HL-60/S4 treated with retinoic acid at 250 ng/mL for 4 days and 3 days (cell line): Measurements from ENCODE around the gene CNPY3.

Experiments used
- in situ Hi-C: fragments of 300-500 bp; cut with MboI; formaldehyde crosslinking; loops from 2 replicates; pipeline ENCODE4 v1.7.0; 2022; ENCODE audit warnings: low sequenced_read_pairs

Gene CNPY3

DNA sequence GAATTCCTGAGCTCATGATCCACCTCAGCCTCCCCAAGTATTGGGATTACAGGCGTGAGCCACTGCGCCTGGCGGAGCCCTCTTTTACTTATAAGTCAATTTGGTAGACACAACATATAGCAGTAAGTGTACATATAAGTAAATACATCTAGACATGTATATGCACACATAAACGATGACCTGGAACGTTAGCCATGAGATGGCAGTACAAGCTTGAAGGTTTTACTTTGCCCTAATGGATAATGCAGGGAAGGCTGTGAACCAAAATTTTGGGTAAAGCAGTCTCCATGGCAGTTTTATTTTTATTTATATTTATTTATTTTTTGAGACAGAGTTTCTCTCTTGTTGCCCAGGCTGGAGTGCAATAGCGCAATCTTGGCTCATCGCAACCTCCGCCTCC, 28.8 kb downstream of the CNPY3 start:
- in situ Hi-C loops = no loop called here

- in situ Hi-C loops = no loop called here
Measured at GRCh38 chr6:42959917-42960242, 30.6 kb downstream of the CNPY3 start.

DNA sequence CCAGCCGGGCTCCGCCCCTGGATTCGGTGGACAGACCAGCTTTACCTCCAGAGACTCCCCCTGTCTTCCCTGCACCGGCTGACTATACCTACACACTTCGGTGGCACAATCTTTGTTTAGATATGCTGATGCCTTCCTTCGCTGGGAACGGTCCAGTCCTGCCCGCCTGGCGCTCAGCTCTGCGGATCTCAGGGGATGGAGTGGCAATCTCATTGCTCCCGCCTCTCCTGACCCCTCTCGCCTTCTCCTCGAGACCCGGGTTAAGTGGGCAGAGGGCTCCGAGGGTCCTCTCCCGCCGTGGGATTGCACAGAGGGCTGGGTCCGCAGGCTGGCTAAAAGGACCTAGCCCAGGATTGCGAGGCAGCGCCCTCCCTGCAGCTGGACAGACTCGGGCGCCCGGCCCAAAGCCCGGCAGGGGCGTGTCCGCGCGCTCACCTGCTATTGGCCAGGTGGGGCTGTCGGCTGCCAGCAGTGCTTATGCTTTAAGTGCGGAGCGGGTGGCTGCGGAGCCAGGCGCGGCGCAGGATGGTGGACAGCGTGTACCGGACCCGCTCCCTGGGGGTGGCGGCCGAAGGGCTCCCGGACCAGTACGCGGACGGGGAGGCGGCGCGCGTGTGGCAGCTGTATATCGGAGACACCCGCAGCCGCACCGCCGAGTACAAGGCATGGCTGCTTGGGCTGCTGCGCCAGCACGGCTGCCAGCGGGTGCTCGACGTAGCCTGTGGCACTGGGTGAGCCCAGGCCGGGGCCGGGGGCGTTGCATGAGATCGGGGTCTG, 31.2 kb downstream of the CNPY3 start, which contains the start of gene GNMT:
Gene GNMT, plus strand, starts transcription at position 512 of the 777 bp plus-strand sequence. Its CDS starts 14 bp downstream, at position 526.
- in situ Hi-C loops = no loop called here

GRCh38 chr6:42961020-42961470, 31.8 kb downstream of the CNPY3 start:
- in situ Hi-C loops = no loop called here

- in situ Hi-C loops = no loop called here
Measured at GRCh38 chr6:42962096-42962495, 32.8 kb downstream of the CNPY3 start.

DNA sequence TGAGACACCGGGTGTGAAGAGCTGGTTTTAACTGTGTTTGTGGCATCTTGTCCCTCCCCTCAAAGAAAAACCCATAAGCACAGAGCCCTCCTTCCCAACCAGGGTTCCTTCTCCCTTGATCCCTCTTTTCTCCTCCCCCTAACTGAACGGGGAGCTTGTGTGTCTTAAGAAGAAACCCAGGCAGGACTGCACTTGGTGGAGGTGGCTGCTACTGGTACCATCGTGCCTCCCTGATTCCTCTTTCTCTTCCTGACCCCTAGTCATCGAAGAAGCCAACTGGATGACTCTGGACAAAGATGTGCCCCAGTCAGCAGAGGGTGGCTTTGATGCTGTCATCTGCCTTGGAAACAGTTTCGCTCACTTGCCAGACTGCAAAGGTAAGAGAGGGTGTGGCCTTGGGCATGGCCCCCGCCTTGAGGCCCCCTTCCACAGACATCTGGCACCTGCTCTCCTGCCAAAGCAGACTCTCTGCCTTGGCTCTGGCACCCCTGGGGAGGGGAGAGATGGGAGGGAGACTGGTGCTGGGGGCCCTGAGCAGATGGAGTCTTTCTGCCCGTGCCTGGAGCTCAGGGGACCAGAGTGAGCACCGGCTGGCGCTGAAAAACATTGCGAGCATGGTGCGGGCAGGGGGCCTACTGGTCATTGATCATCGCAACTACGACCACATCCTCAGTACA, 33.4 kb downstream of the CNPY3 start:
- in situ Hi-C loops = no loop called here

- in situ Hi-C loops = no loop called here
Measured at GRCh38 chr6:42963179-42963854, 34.0 kb downstream of the CNPY3 start.

DNA sequence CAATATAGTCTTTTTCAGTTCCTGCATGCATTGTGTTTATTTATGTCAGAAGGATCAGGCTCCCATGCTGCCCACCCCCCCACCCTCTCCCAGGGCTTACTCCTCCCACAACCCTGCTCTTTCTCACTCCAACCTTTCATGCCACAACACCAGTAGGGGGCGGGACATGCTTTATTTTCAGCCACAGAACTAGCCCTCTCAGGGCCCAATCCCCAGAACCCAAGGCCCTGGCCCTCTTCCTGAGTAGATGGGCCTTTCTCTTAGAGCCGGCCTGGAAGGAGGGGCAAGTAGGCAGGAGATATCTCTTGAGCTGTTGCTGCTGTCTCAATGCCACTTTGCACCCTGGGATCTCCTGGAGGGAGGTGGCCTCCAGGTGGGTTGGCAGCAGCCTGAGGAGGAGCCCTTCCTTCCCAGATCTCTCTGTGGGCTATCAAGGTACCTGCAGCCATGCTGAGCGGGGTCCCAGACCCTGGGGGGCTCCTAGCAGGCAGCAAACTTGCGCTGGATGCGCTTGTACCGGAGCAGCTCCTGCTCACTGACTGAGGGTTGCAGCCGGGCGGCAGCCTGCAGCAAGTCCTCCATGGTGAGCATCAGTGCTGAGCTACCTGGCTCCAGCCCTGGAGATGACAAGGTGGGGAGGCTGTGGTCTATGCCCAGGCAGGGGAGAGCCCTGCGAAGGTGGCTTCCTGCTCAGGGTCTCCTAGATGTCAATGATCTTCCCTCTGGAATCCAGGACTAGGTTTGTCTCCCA, 34.8 kb downstream of the CNPY3 start:
- in situ Hi-C loops = no loop called here

- in situ Hi-C loops = no loop called here
Measured at GRCh38 chr6:42966571-42966970, 37.3 kb downstream of the CNPY3 start.

GRCh38 chr6:42967228-42967627, 37.9 kb downstream of the CNPY3 start:
- in situ Hi-C loops = no loop called here

GRCh38 chr6:42968126-42968701, 38.9 kb downstream of the CNPY3 start:
- in situ Hi-C loops = no loop called here

GRCh38 chr6:42968783-42969182, 39.5 kb downstream of the CNPY3 start:
- in situ Hi-C loops = no loop called here

DNA sequence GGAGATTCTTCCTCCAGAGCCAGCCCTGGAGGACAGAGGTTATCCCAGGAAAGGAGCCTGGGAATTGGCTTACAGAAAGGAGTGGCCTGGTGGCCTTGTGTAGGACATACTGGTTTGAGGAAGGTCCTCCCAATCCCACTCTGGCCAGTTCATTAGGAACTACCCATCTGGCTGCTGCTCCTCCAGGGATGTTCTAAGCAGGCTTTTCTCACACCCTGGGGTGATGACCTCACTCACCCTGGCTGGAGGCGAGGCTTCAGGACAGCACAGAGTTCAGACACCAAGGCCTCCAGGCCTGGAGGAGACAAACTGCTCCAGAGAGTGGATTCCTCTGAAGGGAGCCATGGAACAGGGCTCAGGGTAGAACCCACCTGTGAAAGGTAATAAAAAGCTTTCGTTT, 40.2 kb downstream of the CNPY3 start:
- in situ Hi-C loops = no loop called here

- in situ Hi-C loops = no loop called here
Measured at GRCh38 chr6:42969934-42970333, 40.7 kb downstream of the CNPY3 start.

DNA sequence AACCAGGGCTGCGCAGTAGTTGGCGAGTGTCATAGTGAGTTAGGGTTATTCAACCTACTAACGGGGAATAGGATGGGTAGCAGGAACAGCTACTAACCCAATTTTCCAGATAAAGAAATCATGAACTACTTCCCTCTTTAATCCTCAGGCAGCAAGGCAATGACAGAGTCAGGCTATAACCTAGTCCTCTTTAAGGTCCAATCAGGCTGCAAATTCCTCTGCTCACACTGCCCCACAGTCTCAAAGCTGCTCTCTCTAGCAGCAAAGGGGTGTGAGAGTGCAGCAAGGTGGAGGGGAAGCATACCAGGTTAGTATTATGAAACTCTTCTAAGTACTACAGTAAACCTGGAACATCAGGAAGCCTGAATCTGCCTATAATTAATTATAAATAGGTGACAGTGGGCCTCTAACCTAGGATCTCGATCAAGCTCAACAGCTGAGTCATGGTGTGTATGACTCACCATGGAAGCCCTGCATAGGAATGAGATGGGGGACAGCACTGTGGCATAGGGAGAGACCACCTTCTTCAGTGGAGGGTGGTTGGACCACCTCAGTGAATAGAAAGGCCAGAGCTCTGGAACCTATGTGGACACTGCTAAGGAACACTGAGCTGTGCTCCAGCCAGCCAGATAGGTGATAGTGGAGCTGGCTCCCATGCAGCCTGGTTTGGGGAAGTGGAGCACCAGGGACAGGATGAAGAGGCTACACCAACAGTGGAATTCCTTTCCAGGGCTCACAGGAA, 41.8 kb downstream of the CNPY3 start:
- in situ Hi-C loops = no loop called here

DNA sequence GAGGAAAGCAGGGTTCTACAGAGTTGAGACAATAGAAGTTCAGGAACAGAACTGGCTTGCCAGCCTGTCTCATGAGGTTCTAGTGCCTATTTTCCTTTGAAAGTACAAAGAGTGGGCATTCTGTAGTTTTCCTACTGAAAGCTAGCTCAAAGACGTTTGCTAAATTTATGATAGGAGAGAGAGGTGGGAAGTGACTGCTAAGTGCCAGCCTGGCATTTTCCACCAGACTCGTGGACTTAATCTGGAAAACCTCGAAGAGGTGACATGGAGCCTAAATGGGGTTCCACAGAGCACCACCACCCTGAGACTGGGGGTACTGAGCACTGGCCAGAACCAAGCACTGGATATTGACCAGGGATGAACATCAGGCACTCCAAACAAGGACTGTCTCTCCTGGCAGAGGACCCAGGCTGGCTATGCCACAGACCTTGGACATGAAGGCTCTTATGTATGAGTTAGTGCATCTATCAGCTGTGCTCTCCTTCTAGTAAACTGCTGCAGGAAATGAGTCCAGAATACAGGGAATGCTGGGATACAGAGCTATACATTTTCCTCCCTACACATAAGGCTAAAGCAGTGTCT, 42.6 kb downstream of the CNPY3 start:
- in situ Hi-C loops = no loop called here

GRCh38 chr6:42973926-42974325, 44.6 kb downstream of the CNPY3 start:
- in situ Hi-C loops = no loop called here

DNA sequence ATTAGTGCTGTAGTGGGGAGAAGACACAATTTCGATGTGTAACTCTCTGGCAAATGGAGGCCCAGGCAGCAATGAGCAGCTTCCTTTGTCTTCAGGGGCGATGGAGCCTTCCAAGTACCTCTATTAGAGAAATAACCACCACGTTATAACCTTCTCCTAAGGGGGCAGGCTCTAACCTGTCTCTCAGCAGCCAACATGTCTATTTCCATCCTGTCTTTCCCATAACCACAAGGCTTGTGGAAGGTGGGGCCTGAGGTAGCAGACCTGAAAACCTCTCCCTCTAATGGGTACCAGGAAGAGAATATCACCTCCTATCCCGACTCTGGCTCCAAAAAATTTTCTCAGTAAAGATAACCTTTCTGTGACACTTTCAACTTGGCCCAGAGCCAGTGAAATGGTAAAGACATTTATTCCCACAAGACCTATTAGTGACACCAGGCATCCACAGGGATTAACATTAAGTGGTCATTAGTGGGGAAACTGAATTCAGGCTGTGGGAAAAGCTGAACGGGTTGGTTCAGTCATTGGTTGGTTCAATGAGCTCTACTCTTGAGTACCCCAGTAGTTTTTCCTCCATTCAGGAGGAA, 45.7 kb downstream of the CNPY3 start:
- in situ Hi-C loops = no loop called here

- in situ Hi-C loops = no loop called here
Measured at GRCh38 chr6:42978487-42978838, 49.2 kb downstream of the CNPY3 start.
